ENCODE data around the gene RDH13. TPM values are rescaled to one million over a fixed set of nuclear protein-coding genes. Genes with fewer than 3 reads are reported as not detected.
"Not testable (repeated sequence)": the region's sequence is repeated elsewhere in the genome, so short reads cannot be mapped to it uniquely, and the experiment has no call there.

Gene RDH13
- total RNA-seq, 4 donors from 2014 or later, result 10.0 to 15.6 (median 13.9) TPM

- ATAC-seq, H3K36me3 ChIP-seq, H3K9me3 ChIP-seq, H3K27ac ChIP-seq, H3K4me1 ChIP-seq: not testable (repeated sequence)
- H3K27me3 ChIP-seq, result peaks cover 32% of the 10 kb centered on the region
- 58 to 73% methylated on average over 4 to 11 of the region's 11 CpGs for WGBS, 2 donors (ENCODE audit: low coverage in 1 of 2)
- H3K4me3 ChIP-seq, result peak overlapping the region; percentile 42 to 51
These were observed 56.2 kb downstream of the RDH13 start for GRCh38 chr19:55006795-55007194.

- Histone ChIP-seq H3K4me1 (peaks cover 0 to 7% (median 0%) of the 10 kb centered on the region in 3 donors), H3K4me3 (peak overlapping the region; percentile 42 to 51), H3K9me3 (no peaks in the 10 kb centered on the region), H3K27me3 (peaks cover 39% of the 10 kb centered on the region), H3K36me3 (no peaks in the 10 kb centered on the region), H3K27ac (no peak overlapping the region)
- ATAC-seq, result no peak
- 34 to 66% methylated on average over 6 to 8 of the region's 10 CpGs for WGBS, 2 donors (ENCODE audit: low coverage in 1 of 2)
- TF ChIP-seq EP300 (IDR thresholded peaks at IDR 0.05) (no peak), POLR2AphosphoS5 (IDR thresholded peaks at IDR 0.05) (peak; percentile 27), POLR2A (IDR thresholded peaks at IDR 0.05) (peak in 1 of 2 donors; percentile 13), CTCF (IDR thresholded peaks at IDR 0.05) (no peak)
These were observed 57.1 kb downstream of the RDH13 start for GRCh38 chr19:55005684-55006488.

GRCh38 chr19:55000761-55001160 is 62.2 kb downstream of the RDH13 start:
- ATAC-seq, result no peak
- WGBS, 2 donors (ENCODE audit: low coverage in 1 of 2), result 67 to 96% methylated on average over 3 to 5 of the region's 5 CpGs
- H3K36me3 ChIP-seq, result no peaks in the 10 kb centered on the region
- H3K4me1 ChIP-seq, result no peaks in the 10 kb centered on the region
- H3K27me3 ChIP-seq, result peaks cover 64% of the 10 kb centered on the region
- no peaks in the 10 kb centered on the region for H3K9me3 ChIP-seq
- no peak overlapping the region for H3K27ac ChIP-seq
- TF ChIP-seq POLR2A (IDR thresholded peaks at IDR 0.05) (no peak), CTCF (IDR thresholded peaks at IDR 0.05) (no peak), EP300 (IDR thresholded peaks at IDR 0.05) (no peak), POLR2AphosphoS5 (IDR thresholded peaks at IDR 0.05) (no peak)
- H3K4me3 ChIP-seq, result no peak overlapping the region

- H3K4me1 ChIP-seq, ATAC-seq, H3K9me3 ChIP-seq, H3K27ac ChIP-seq, H3K36me3 ChIP-seq, H3K4me3 ChIP-seq: not testable (repeated sequence)
- no CpG with 5 or more reads among the region's 23 CpGs for WGBS, 2 donors (ENCODE audit: low coverage in 1 of 2)
- H3K27me3 ChIP-seq, result peaks cover 52% of the 10 kb centered on the region
These were observed 64.2 kb downstream of the RDH13 start for GRCh38 chr19:54998751-54999239.

- Histone ChIP-seq H3K27ac (no peak overlapping the region), H3K4me1 (no peaks in the 10 kb centered on the region), H3K36me3 (no peaks in the 10 kb centered on the region), H3K9me3 (no peaks in the 10 kb centered on the region), H3K4me3 (no peak overlapping the region), H3K27me3 (peaks cover 24% of the 10 kb centered on the region)
- no peak for TF ChIP-seq POLR2A (IDR thresholded peaks at IDR 0.05)
- no peak for TF ChIP-seq EP300 (IDR thresholded peaks at IDR 0.05)
- TF ChIP-seq POLR2AphosphoS5 (IDR thresholded peaks at IDR 0.05), result no peak
- TF ChIP-seq CTCF (IDR thresholded peaks at IDR 0.05), result no peak
- ATAC-seq, result no peak
- 70 to 86% methylated on average over 2 of the region's 3 CpGs for WGBS, 2 donors (ENCODE audit: low coverage in 1 of 2)
These were observed 67.4 kb downstream of the RDH13 start for GRCh38 chr19:54995561-54995960.

Other genes with a start within 250 kb of the RDH13 start
- gene KIR3DL1, start 246.7 kb downstream of the RDH13 start, total RNA-seq, result under 1 TPM in 1 of 4 donors, not detected in 3; 0.39 TPM
- gene KIR2DS4, start 230.5 kb downstream of the RDH13 start, total RNA-seq, result not detected
- not detected for gene KIR3DL2, start 212.7 kb downstream of the RDH13 start, total RNA-seq
- gene FCAR, start 188.9 kb downstream of the RDH13 start, total RNA-seq, result 1 to 10 TPM in 2 of 4 donors, not detected in 2; 2.7 to 4.9 TPM
- not detected for gene NCR1, start 157.0 kb downstream of the RDH13 start, total RNA-seq
- not detected for gene NLRP7, start 115.6 kb downstream of the RDH13 start, total RNA-seq
- 1 to 10 TPM in 1 of 4 donors, under 1 TPM in 1, not detected in 2; 0.15 to 1.1 TPM for gene NLRP2, start 96.8 kb downstream of the RDH13 start, total RNA-seq
- not detected for gene GP6, start 24.9 kb downstream of the RDH13 start, total RNA-seq
- 10 to 100 TPM in 1 of 4 donors, 1 to 10 TPM in 3; 2.2 to 10.5 (median 2.5) TPM for gene EPS8L1, start 12.7 kb upstream of the RDH13 start, total RNA-seq
- gene PPP1R12C, start 54.5 kb upstream of the RDH13 start, total RNA-seq, result 100 to 1,000 TPM; 268 to 479 (median 276) TPM
- gene TNNT1, start 86.1 kb upstream of the RDH13 start, total RNA-seq, result 1 to 10 TPM in 1 of 4 donors, not detected in 3; 4.4 TPM
- not detected for gene TNNI3, start 94.6 kb upstream of the RDH13 start, total RNA-seq
- gene DNAAF3, start 103.5 kb upstream of the RDH13 start, total RNA-seq, result under 1 TPM in 2 of 4 donors, not detected in 2; 0.42 to 0.52 TPM
- gene SYT5, start 117.1 kb upstream of the RDH13 start, total RNA-seq, result under 1 TPM in 1 of 4 donors, not detected in 3; 0.13 TPM
- 1 to 10 TPM in 3 of 4 donors, under 1 TPM in 1; 0.54 to 4.0 (median 1.4) TPM for gene PTPRH, start 146.4 kb upstream of the RDH13 start, total RNA-seq
- gene TMEM86B, start 165.6 kb upstream of the RDH13 start, total RNA-seq, result 1 to 10 TPM in 3 of 4 donors, not detected in 1; 1.7 to 3.8 (median 1.8) TPM
- gene PPP6R1, start 195.9 kb upstream of the RDH13 start, total RNA-seq, result 10 to 100 TPM; 32.6 to 79.4 (median 34.0) TPM
- 10 to 100 TPM; 20.9 to 37.1 (median 26.5) TPM for gene HSPBP1, start 217.0 kb upstream of the RDH13 start, total RNA-seq
- gene BRSK1, start 220.8 kb upstream of the RDH13 start, total RNA-seq, result 10 to 100 TPM in 1 of 4 donors, 1 to 10 TPM in 3; 4.0 to 19.8 (median 8.8) TPM